AG10803 (cell line): ENCODE measurements around the gene PCDH9.

ENCODE experiments used
- DNase-seq: peaks from one replicate; pipeline ENCODE4 v3.0.0; 2010; ENCODE audit warnings: low read depth
- H3K4me3 ChIP-seq: 2 replicates; pipeline ENCODE4 v1.5.1; 2011; ENCODE audit warnings: mild to moderate bottlenecking, low read length, control low read depth
- CTCF ChIP-seq: conservative IDR thresholded peaks from 2 replicates; pipeline ENCODE4 v1.5.1; 2011; ENCODE audit warnings: mild to moderate bottlenecking, low read length, control low read depth, inconsistent platforms

The PCDH9 gene

GRCh38 chr13:67192751-67193150 is 37.4 kb downstream of the PCDH9 start:
- no peak for TF ChIP-seq CTCF
- no peak for DNase-seq

GRCh38 chr13:67186995-67187569 is 43.1 kb downstream of the PCDH9 start:
- TF ChIP-seq CTCF = no peak
- no peak overlapping the region for H3K4me3 ChIP-seq
- no peak for DNase-seq

More at GRCh38 chr13:67192751-67193150, 37.4 kb downstream of the PCDH9 start:
- H3K4me3 ChIP-seq = no peak overlapping the region

- TF ChIP-seq CTCF = no peak
- no peak for DNase-seq
- H3K4me3 ChIP-seq = no peak overlapping the region
These were observed 45.9 kb downstream of the PCDH9 start for GRCh38 chr13:67184247-67184646.

GRCh38 chr13:67183151-67183550 is 47.0 kb downstream of the PCDH9 start:
- DNase-seq = no peak
- no peak for TF ChIP-seq CTCF
- H3K4me3 ChIP-seq = no peak overlapping the region

- no peak for TF ChIP-seq CTCF
- H3K4me3 ChIP-seq = no peak overlapping the region
- no peak for DNase-seq
These were observed 54.2 kb downstream of the PCDH9 start for GRCh38 chr13:67175836-67176459.

GRCh38 chr13:67168384-67168783 is 61.8 kb downstream of the PCDH9 start:
- TF ChIP-seq CTCF = no peak
- no peak for DNase-seq
- no peak overlapping the region for H3K4me3 ChIP-seq

- no peak overlapping the region for H3K4me3 ChIP-seq
- no peak for TF ChIP-seq CTCF
- no peak for DNase-seq
These were observed 62.7 kb downstream of the PCDH9 start for GRCh38 chr13:67167420-67167819.
